ENCODE data around the gene CCBE1.

DNA sequence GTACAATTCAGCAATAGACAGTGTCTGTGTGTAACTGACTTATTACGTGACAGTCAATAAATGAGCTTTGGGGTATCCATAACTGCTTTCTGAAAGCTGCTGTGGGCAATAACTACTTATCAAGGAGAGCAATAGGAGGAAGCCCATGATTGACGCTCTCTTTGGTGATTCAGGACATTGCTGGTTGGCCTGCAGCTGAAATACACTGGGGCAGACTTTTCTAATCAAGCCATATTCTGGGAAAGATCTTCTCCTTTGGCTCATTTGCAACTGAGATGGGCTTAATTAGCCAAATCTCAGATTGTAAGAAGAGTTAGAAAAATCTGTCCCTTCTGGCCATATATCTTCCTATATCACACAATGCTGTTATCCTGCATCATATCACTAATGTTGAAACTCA, 24.0 kb upstream of the CCBE1 start:
- TF ChIP-seq POLR2AphosphoS5 (IDR thresholded peaks at IDR 0.05) (no peak), CTCF (IDR thresholded peaks at IDR 0.05) (no peak), POLR2A (IDR thresholded peaks at IDR 0.05) (no peak), EP300 (IDR thresholded peaks at IDR 0.05) (no peak)
